ENCODE measurements around the gene VN1R2.
A peak's percentile ranks its signal among the peaks of the same experiment; 100 is the strongest.
"Not testable (repeated sequence)": the region's sequence is repeated elsewhere in the genome, so short reads cannot be mapped to it uniquely, and the experiment has no call there.

The VN1R2 gene

GRCh38 chr19:53254411-53255341, 3.4 kb upstream of the VN1R2 start, which contains the start of gene ZNF677:
ZNF677 (minus strand) TSS chr19:53254873; CDS start chr19:53251550, 3,323 bp downstream.
- H3K4me3 ChIP-seq (ENCODE audit: control insufficient read depth, low read depth, low read length): peak within 1 kb of the TSS; percentile 91
- TF ChIP-seq, protein P1, sequence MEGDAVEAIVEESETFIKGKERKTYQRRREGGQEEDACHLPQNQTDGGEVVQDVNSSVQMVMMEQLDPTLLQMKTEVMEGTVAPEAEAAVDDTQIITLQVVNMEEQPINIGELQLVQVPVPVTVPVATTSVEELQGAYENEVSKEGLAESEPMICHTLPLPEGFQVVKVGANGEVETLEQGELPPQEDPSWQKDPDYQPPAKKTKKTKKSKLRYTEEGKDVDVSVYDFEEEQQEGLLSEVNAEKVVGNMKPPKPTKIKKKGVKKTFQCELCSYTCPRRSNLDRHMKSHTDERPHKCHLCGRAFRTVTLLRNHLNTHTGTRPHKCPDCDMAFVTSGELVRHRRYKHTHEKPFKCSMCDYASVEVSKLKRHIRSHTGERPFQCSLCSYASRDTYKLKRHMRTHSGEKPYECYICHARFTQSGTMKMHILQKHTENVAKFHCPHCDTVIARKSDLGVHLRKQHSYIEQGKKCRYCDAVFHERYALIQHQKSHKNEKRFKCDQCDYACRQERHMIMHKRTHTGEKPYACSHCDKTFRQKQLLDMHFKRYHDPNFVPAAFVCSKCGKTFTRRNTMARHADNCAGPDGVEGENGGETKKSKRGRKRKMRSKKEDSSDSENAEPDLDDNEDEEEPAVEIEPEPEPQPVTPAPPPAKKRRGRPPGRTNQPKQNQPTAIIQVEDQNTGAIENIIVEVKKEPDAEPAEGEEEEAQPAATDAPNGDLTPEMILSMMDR (conservative IDR thresholded peaks at IDR 0.05; ENCODE audit: control insufficient read depth, insufficient read depth, low read depth, low read length): no peak
- peak; percentile 80 for DNase-seq (ENCODE audit: low read depth)

DNA sequence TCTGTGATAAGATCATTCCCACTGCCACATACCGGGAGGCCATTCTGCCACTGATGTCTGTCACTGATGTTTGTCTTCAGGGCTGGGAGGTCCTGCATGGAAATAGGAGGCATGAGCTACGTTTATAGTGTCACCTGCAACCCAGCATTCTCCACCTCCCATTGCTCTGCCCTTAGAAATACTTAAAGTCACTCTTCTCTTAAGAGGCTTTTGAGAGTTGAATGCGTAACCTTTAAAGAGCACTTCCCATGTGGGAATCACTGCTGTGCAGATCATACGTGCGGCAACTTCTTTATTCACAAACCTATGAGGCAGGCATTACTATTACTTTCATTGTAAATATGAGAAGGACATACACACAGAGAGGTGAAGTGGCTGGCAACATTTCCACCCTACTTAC, 9.5 kb downstream of the VN1R2 start, which contains the start of gene VN1R4:
VN1R4 (minus strand) TSS at position 101 of the 400 bp plus-strand sequence; CDS start at position 43, 58 bp downstream.
- not testable (repeated sequence) for DNase-seq (ENCODE audit: low read depth); H3K4me3 ChIP-seq (ENCODE audit: control insufficient read depth, low read depth, low read length)

GRCh38 chr19:53269861-53270260, 11.8 kb downstream of the VN1R2 start:
- not testable (repeated sequence) for DNase-seq (ENCODE audit: low read depth); H3K4me3 ChIP-seq (ENCODE audit: control insufficient read depth, low read depth, low read length)

DNA sequence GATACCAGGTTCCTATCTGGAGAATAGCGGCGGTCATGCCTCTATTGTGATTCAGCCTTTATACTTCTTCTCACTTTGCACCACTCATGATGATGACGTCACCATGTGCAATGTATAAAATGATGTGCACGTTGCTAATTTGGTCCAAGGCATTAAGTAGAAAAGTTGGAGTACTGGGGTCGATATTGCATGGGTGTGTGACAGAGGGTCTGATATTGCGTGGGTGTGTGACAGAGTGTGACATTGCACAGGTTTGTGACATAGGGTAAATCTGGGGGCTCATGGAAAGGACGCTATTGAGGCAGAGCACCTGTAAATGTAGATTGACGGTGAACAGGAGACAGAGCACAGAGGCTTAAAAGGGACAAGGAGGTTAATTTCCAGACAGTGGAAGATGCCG, 14.0 kb downstream of the VN1R2 start:
- no peak overlapping the region for H3K4me3 ChIP-seq (ENCODE audit: control insufficient read depth, low read depth, low read length)
- TF ChIP-seq, protein P1 (conservative IDR thresholded peaks at IDR 0.05; ENCODE audit: control insufficient read depth, insufficient read depth, low read depth, low read length): no peak
- DNase-seq (ENCODE audit: low read depth): no peak

GRCh38 chr19:53275480-53275879, 17.4 kb downstream of the VN1R2 start:
- H3K4me3 ChIP-seq (ENCODE audit: control insufficient read depth, low read depth, low read length): no peak overlapping the region
- no peak for DNase-seq (ENCODE audit: low read depth)
- TF ChIP-seq, protein P1 (conservative IDR thresholded peaks at IDR 0.05; ENCODE audit: control insufficient read depth, insufficient read depth, low read depth, low read length): no peak

DNA sequence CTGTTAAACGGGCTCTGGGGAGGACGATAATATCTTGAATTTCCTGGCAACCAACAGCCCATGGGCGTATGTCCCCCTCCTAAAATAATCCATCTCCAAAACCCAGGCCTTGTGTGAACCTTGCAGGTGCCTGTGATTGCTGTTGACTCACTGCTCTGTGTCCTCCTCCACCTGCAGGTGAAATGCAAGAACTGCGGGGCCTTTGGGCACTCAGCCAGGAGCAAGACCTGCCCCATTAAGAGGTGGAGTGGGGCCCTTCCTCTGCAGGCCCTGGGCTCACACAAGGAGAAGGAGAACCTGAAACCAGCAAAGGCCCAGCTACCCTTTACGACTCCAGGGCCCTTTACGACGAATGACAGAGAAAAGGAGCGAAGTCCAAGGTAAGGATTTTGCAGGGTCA, 23.9 kb downstream of the VN1R2 start:
- H3K4me3 ChIP-seq (ENCODE audit: control insufficient read depth, low read depth, low read length); DNase-seq (ENCODE audit: low read depth): not testable (repeated sequence)

GRCh38 chr19:53285087-53285486, 27.0 kb downstream of the VN1R2 start:
- TF ChIP-seq, protein P1 (conservative IDR thresholded peaks at IDR 0.05; ENCODE audit: control insufficient read depth, insufficient read depth, low read depth, low read length): no peak
- DNase-seq (ENCODE audit: low read depth): no peak
- H3K4me3 ChIP-seq (ENCODE audit: control insufficient read depth, low read depth, low read length): no peak overlapping the region

DNA sequence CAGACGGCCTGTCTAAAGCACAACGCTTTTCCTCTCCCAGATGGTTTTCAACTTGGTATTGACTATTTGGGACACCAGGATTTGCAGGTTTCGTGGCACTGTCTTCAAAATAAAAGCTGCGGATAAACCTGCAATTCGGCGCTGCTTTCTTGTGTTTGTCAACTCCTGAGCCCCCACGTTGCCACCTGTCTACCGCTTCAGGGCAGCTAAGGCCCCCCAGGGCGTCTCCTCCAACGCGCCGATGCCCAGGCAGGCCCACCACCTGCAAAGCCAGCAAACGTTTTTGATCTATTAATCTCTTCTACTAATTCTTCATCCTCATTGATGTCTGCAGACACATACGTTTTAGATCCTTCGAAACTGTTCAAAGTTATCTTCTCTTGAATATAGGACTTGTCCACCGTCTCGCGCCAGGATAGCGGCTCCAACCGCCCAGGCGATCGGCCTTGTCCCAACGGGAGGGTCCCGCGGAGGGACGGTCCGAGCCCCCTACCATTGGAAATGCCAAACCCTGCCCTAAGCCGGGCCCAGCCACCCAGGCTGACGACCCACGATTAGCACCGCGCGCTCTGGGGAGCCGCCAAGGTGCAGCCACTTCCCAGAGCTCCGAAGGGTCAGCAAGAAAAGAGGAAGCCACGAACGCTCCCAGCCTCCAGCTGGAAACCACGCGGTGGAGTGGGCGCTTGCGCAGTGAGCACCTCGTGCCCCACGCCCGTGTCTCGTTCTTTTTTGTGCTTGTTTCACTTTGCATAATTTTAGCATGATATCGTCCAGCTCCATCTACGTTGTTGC, 32.9 kb downstream of the VN1R2 start:
- DNase-seq (ENCODE audit: low read depth): no peak
- TF ChIP-seq, protein P1 (conservative IDR thresholded peaks at IDR 0.05; ENCODE audit: control insufficient read depth, insufficient read depth, low read depth, low read length): no peak
- no peak overlapping the region for H3K4me3 ChIP-seq (ENCODE audit: control insufficient read depth, low read depth, low read length)
